Liver (tissue), 9 donors: ENCODE results near the gene SLC5A9. TPM values are rescaled to one million over a fixed set of nuclear protein-coding genes. Genes with fewer than 3 reads are reported as not detected.
"Not testable (repeated sequence)": the region's sequence is repeated elsewhere in the genome, so short reads cannot be mapped to it uniquely, and the experiment has no call there.

Experiments
- DNase-seq: peaks from one replicate; pipeline ENCODE4 v3.0.0-alpha.2; 2017; ENCODE audit warnings: low spot score
- H3K27ac ChIP-seq, 2 donors: one replicate each; pipeline ENCODE4 v1.7.0; 2013; ENCODE audit warnings: inconsistent platforms in 2 of 2, low read length in 2 of 2, control low read depth in 1 of 2, low read depth in 1 of 2, mild to moderate bottlenecking in 1 of 2
- H3K27me3 ChIP-seq, 4 donors: one replicate each; pipeline versions ENCODE4 v1.6.1 to v1.7.0; 2013; ENCODE audit warnings: low read length in 3 of 4, inconsistent platforms in 1 of 4, mild to moderate bottlenecking in 1 of 4, moderate library complexity in 1 of 4; ENCODE audit not compliant: control insufficient read depth in 4 of 4, insufficient read depth in 4 of 4
- H3K36me3 ChIP-seq, 4 donors: one replicate each; pipeline versions ENCODE4 v1.6.1 to v1.7.0; 2013; ENCODE audit warnings: low read length in 3 of 4, mild to moderate bottlenecking in 3 of 4, low read depth in 1 of 4, moderate library complexity in 1 of 4; ENCODE audit not compliant: control insufficient read depth in 4 of 4, insufficient read depth in 3 of 4
- H3K4me1 ChIP-seq, 4 donors: one replicate each; pipeline versions ENCODE4 v1.6.1 to v1.7.0; 2013; ENCODE audit warnings: low read length in 3 of 4, mild to moderate bottlenecking in 3 of 4, moderate library complexity in 1 of 4; ENCODE audit not compliant: control insufficient read depth in 4 of 4, insufficient read depth in 4 of 4
- H3K4me3 ChIP-seq, 3 donors: one replicate each; pipeline versions ENCODE4 v1.6.1 to v1.7.0; 2013; ENCODE audit warnings: low read length in 3 of 3, control low read depth in 1 of 3, low read depth in 1 of 3, mild to moderate bottlenecking in 1 of 3
- H3K9ac ChIP-seq, 2 donors: one replicate each; pipeline ENCODE4 v1.7.0; 2013; ENCODE audit warnings: low read length in 2 of 2, mild to moderate bottlenecking in 2 of 2, moderate library complexity in 2 of 2, control low read depth in 1 of 2, low read depth in 1 of 2
- H3K9me3 ChIP-seq, 4 donors: one replicate each; pipeline versions ENCODE4 v1.6.1 to v1.7.0; 2013; ENCODE audit warnings: low read length in 3 of 4; ENCODE audit not compliant: control insufficient read depth in 4 of 4
- ATF3 ChIP-seq: IDR thresholded peaks from 2 replicates; pipeline ENCODE4 v1.6.1; 2016; ENCODE audit warnings: antibody characterized with exemption
- EGR1 ChIP-seq, 2 donors: IDR thresholded peaks; 2 replicates each; pipeline ENCODE4 v1.6.1; 2016 to 2018; ENCODE audit warnings: antibody characterized with exemption in 2 of 2, low read depth in 2 of 2
- FOXA2 ChIP-seq: IDR thresholded peaks from 2 replicates; pipeline ENCODE4 v1.6.1; 2016; ENCODE audit warnings: antibody characterized with exemption
- GABPA ChIP-seq, 2 donors: IDR thresholded peaks in 1 of 2; conservative IDR thresholded peaks in 1 of 2; 2 replicates each; pipeline ENCODE4 v1.6.1; 2016; ENCODE audit warnings: antibody characterized with exemption in 2 of 2, mild to moderate bottlenecking in 1 of 2, moderate library complexity in 1 of 2
- HNF4A ChIP-seq, 2 donors: conservative IDR thresholded peaks; 2 replicates each; pipeline ENCODE4 v1.6.1; 2016; ENCODE audit warnings: antibody characterized with exemption in 2 of 2, mild to moderate bottlenecking in 2 of 2
- HNF4G ChIP-seq: IDR thresholded peaks from 2 replicates; pipeline ENCODE4 v1.6.1; 2016; ENCODE audit warnings: antibody characterized with exemption
- JUND ChIP-seq, 2 donors: IDR thresholded peaks; 2 replicates each; pipeline ENCODE4 v1.6.1; 2016; ENCODE audit warnings: antibody characterized with exemption in 2 of 2
- NR2F2 ChIP-seq: IDR thresholded peaks from 2 replicates; pipeline ENCODE4 v1.6.1; 2016; ENCODE audit warnings: antibody characterized with exemption
- REST ChIP-seq: IDR thresholded peaks from 2 replicates; pipeline ENCODE4 v1.6.1; 2016; ENCODE audit warnings: antibody characterized with exemption, mild to moderate bottlenecking
- RXRA ChIP-seq, 2 donors: IDR thresholded peaks; 2 replicates each; pipeline ENCODE4 v1.6.1; 2017 to 2018; ENCODE audit warnings: antibody characterized with exemption in 2 of 2, mild to moderate bottlenecking in 1 of 2
- SP1 ChIP-seq: IDR thresholded peaks from 2 replicates; pipeline ENCODE4 v1.6.1; 2018; ENCODE audit warnings: antibody characterized with exemption, mild to moderate bottlenecking
- TAF1 ChIP-seq: conservative IDR thresholded peaks from 2 replicates; pipeline ENCODE4 v1.6.1; 2016; ENCODE audit warnings: antibody characterized with exemption, mild to moderate bottlenecking
- ZBTB33 ChIP-seq: IDR thresholded peaks from 2 replicates; pipeline ENCODE4 v1.6.1; 2016; ENCODE audit warnings: antibody characterized with exemption
- whole genome bisulfite sequencing: extraction: QIAGEN DNeasy Blood & Tissue Kit; methylation state at CpG from one replicate; pipeline ENCODE4 v1.1.7; 2013; 5-methylcytosine and 5-hydroxymethylcytosine counted together
- polyA plus RNA-seq, 2 donors: library from polyadenylated mRNA; stranded (reverse) in 1 of 2; unstranded in 1 of 2; fragments of 200-250 nt in 1 of 2; fragments of >200 nt in 1 of 2; fragmentation: Nextera tagmentation in 1 of 2; extraction: Ambion mirVana in 1 of 2; gene quantifications; one replicate each; pipeline versions ENCODE4 v1.2.1 to v1.2.3, GENCODE V29; 2013 to 2015
- total RNA-seq, 2 donors: library from RNA; depleted of rRNA; stranded (reverse); fragments of >200 nt; gene quantifications; one replicate each; pipeline ENCODE4 v1.2.3, GENCODE V29; 2014
- TF ChIP-seq, protein P1 (sequence below): IDR thresholded peaks from 2 replicates; pipeline ENCODE4 v1.6.1; 2016; ENCODE audit warnings: antibody characterized with exemption
- donor health status: healthy.
- donor health status: healthy.
- donor health status: healthy.
- donor health status: healthy.
- donor health status: healthy.

SLC5A9 gene
- total and polyA plus RNA-seq, 4 donors = 0.78 to 6.5 (median 6.0) TPM

DNA sequence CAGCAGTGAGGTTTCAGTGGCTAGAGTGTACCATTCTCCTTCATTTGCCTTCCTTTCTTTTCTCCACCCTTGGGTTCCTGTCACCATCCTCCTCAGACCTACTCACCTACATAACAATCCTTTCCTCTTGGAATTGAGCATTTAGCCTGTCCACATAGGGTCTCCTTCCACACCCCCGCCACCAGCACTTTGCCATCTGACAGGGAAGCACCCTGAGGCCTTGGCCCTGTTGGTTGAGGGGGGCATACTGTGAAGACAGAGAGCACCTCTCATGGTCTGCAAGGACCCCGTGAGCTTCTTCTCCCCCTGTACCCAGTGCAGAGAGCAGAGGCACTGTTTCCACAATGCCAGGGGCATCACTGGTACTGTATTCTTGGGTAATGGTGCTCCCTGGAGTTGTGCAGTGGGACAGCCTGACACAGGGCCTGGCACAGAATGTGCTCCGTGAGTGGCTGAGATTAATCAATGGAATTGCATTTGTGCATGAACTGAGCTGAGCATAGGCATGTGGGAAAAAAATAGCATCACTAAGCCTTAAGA lies 14.9 kb upstream of the SLC5A9 start:
- Histone ChIP-seq H3K27me3 (no peaks in the 10 kb centered on the region), H3K4me1 (no peaks in the 10 kb centered on the region), H3K9ac (no peak overlapping the region), H3K4me3 (no peak overlapping the region), H3K27ac (no peak overlapping the region), H3K36me3 (no peaks in the 10 kb centered on the region), H3K9me3 (no peaks in the 10 kb centered on the region)
- 80% methylated on average over 3 of the region's 3 CpGs for WGBS
- DNase-seq = no peak
- no peak for TF ChIP-seq FOXA2
- TF ChIP-seq EGR1 (IDR thresholded peaks at IDR 0.05; ENCODE audit: low read depth in 2 of 2) = no peak
- no peak for TF ChIP-seq TAF1
- TF ChIP-seq SP1 = no peak
- TF ChIP-seq ZBTB33 = no peak

DNA sequence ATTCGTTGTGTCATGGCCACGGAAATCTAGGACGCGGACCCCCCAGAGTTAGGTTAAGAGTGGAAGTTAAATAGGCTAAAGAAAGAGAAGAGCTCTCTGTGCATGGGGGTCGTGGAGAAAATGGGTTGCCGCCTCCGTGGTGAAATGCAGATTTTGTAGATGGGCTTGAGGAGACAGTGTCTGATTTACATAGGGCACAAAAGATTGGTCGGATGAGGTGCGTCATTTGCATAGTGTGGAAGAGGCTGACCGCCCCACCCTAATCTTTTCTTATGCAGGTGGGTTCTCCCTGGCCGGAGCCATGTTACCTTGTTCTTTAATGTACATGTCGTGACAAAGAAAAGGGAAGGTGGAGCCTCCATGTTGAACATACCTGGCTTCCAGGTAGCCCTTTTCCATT lies 14.3 kb upstream of the SLC5A9 start:
- TF ChIP-seq RXRA (IDR thresholded peaks at IDR 0.05) (no peak), JUND (IDR thresholded peaks at IDR 0.05) (no peak), SP1 (no peak), GABPA (IDR thresholded peaks at IDR 0.05 in 1 of 2, conservative IDR thresholded peaks at IDR 0.05 in 1 of 2) (no peak), HNF4A (conservative IDR thresholded peaks at IDR 0.05) (no peak), ATF3 (no peak), HNF4G (no peak), TAF1 (no peak), NR2F2 (no peak)
- TF ChIP-seq, protein P1, sequence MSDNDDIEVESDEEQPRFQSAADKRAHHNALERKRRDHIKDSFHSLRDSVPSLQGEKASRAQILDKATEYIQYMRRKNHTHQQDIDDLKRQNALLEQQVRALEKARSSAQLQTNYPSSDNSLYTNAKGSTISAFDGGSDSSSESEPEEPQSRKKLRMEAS = no peak
- no peaks in the 10 kb centered on the region for H3K4me1 ChIP-seq
- H3K9me3 ChIP-seq = no peaks in the 10 kb centered on the region
- no peaks in the 10 kb centered on the region for H3K36me3 ChIP-seq
- 88% methylated on average over 12 of the region's 12 CpGs for WGBS
- H3K9ac ChIP-seq = no peak overlapping the region
- H3K27me3 ChIP-seq = no peaks in the 10 kb centered on the region
- H3K4me3 ChIP-seq = no peak overlapping the region
- H3K27ac ChIP-seq = no peak overlapping the region
- no peak for DNase-seq

DNA sequence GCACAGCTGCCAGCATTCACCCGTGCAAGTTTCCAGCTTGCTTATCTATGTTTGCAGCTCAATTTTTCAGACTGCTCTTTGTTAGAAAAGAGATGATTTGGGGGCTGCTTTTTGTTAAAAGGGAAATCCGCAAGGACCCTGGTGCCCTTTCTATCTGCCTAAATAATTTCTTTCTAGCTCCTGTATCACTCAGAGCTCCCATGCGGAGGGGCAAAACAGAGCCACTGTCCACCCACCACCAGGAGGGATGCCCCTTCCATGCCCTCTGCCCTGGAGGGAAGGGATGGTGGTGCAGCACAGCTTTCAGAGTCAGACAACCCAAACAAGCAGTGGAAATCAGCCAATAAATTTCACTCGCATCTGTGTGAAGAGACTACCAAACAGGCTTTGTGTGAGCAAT lies 13.9 kb upstream of the SLC5A9 start:
- H3K4me3 ChIP-seq = no peak overlapping the region
- TF ChIP-seq ATF3 (no peak), SP1 (no peak), FOXA2 (no peak), TAF1 (no peak), REST (no peak), ZBTB33 (no peak)
- TF ChIP-seq, protein P1 = no peak
- no peaks in the 10 kb centered on the region for H3K27me3 ChIP-seq
- no peak overlapping the region for H3K27ac ChIP-seq
- no peak for DNase-seq
- WGBS = 83% methylated on average over 4 of the region's 4 CpGs
- H3K9ac ChIP-seq = no peak overlapping the region
- no peaks in the 10 kb centered on the region for H3K4me1 ChIP-seq
- no peaks in the 10 kb centered on the region for H3K9me3 ChIP-seq
- H3K36me3 ChIP-seq = no peaks in the 10 kb centered on the region

DNA sequence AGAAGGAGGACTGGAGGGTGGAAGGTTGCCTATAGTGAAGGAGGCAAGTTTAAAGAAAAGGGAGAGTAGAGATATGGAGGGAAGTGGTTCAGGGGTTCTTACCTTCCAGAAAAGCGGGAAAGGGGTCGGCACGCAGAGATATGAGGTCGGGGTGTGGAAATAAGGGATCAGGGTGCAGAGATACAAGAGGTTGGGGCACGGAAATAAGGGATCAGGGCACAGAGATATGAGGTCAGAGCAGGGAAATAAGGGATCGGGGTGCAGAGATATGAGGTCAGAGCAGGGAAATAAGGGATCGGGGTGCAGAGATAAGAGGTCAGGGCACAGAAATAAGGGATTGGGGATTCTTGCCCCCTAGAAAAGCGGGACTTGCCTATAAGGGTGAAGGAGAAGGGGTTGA lies 9.1 kb upstream of the SLC5A9 start:
- H3K36me3 ChIP-seq, H3K9ac ChIP-seq, H3K4me1 ChIP-seq, H3K9me3 ChIP-seq, H3K27me3 ChIP-seq, H3K4me3 ChIP-seq, H3K27ac ChIP-seq, DNase-seq: not testable (repeated sequence)
- 77% methylated on average over 8 of the region's 8 CpGs for WGBS
